Mesendoderm (in vitro differentiated cells): ENCODE results near the gene FRS2.

Experiments
- DNase-seq: peaks from one replicate; pipeline ENCODE4 v3.0.0; 2013
- H2AK5ac ChIP-seq: 2 replicates; pipeline ENCODE4 v1.6.1; 2013; ENCODE audit warnings: low read length, inconsistent platforms
- H2BK120ac ChIP-seq: 2 replicates; pipeline ENCODE4 v1.6.1; 2013; ENCODE audit warnings: low read depth, mild to moderate bottlenecking, low read length, moderate library complexity, mixed read lengths
- H2BK15ac ChIP-seq: replicated peaks from 2 replicates; pipeline ENCODE4 v1.6.1; 2013; ENCODE audit warnings: low read depth, mild to moderate bottlenecking, moderate library complexity
- H2BK5ac ChIP-seq: 2 replicates; pipeline ENCODE4 v1.6.1; 2013; ENCODE audit warnings: low read length, inconsistent platforms
- H3K18ac ChIP-seq: 2 replicates; pipeline ENCODE4 v1.6.1; 2013; ENCODE audit warnings: mild to moderate bottlenecking, low read length, mixed read lengths
- H3K23ac ChIP-seq: one replicate; pipeline ENCODE4 v1.6.1; 2013; ENCODE audit warnings: low read length
- H3K27ac ChIP-seq: 2 replicates; pipeline ENCODE4 v1.5.1; 2013; ENCODE audit warnings: low read depth, mild to moderate bottlenecking, inconsistent platforms, low read length, moderate library complexity
- H3K27me3 ChIP-seq: 2 replicates; pipeline ENCODE4 v1.6.1; 2013; ENCODE audit warnings: low read length, control low read depth, mild to moderate bottlenecking, inconsistent platforms; ENCODE audit not compliant: insufficient read depth, poor library complexity
- H3K36me3 ChIP-seq: 2 replicates; pipeline ENCODE4 v1.6.1; 2013; ENCODE audit warnings: low read length, inconsistent platforms; ENCODE audit not compliant: control insufficient read depth, insufficient read depth
- H3K4ac ChIP-seq: one replicate; pipeline ENCODE4 v1.6.1; 2013; ENCODE audit warnings: low read depth, mild to moderate bottlenecking, low read length, moderate library complexity
- H3K4me1 ChIP-seq: 2 replicates; pipeline ENCODE4 v1.6.1; 2013; ENCODE audit warnings: low read depth, low read length, inconsistent platforms; ENCODE audit not compliant: control insufficient read depth
- H3K4me2 ChIP-seq: 2 replicates; pipeline ENCODE4 v1.6.1; 2013; ENCODE audit warnings: low read length
- H3K4me3 ChIP-seq: 2 replicates; pipeline ENCODE4 v1.5.1; 2013; ENCODE audit warnings: mild to moderate bottlenecking, low read length
- H3K56ac ChIP-seq: one replicate; pipeline ENCODE4 v1.6.1; 2013; ENCODE audit warnings: low read length
- H3K79me1 ChIP-seq: 2 replicates; pipeline ENCODE4 v1.6.1; 2013; ENCODE audit warnings: low read length, inconsistent platforms
- H3K79me2 ChIP-seq: 2 replicates; pipeline ENCODE4 v1.6.1; 2013; ENCODE audit warnings: mild to moderate bottlenecking, low read length; ENCODE audit not compliant: control insufficient read depth, insufficient read depth
- H3K9ac ChIP-seq: 2 replicates; pipeline ENCODE4 v1.6.1; 2013; ENCODE audit warnings: low read length, inconsistent platforms
- H4K5ac ChIP-seq: one replicate; pipeline ENCODE4 v1.6.1; 2013; ENCODE audit warnings: low read length
- H4K8ac ChIP-seq: one replicate; pipeline ENCODE4 v1.6.1; 2013; ENCODE audit warnings: low read depth, mild to moderate bottlenecking, control low read depth, low read length, moderate library complexity
- WGBS: extraction: QIAGEN DNeasy Blood & Tissue Kit; methylation state at CpG from one replicate; pipeline ENCODE4 v1.1.7; 2013; ENCODE audit warnings: low lambda C conversion rate, missing lambda C conversion rate; ENCODE audit not compliant: insufficient coverage; ENCODE audit errors: extremely low coverage; 5-methylcytosine and 5-hydroxymethylcytosine counted together

The FRS2 gene

GRCh38 chr12:69545081-69545480 lies 74.9 kb downstream of the FRS2 start:
- Histone ChIP-seq H2BK120ac (no peak overlapping the region), H3K4me3 (no peak overlapping the region), H3K79me1 (peaks cover 2% of the 10 kb centered on the region), H2BK15ac (no peak overlapping the region), H2BK5ac (no peak overlapping the region), H3K4ac (no peak overlapping the region), H3K56ac (no peak overlapping the region), H3K23ac (no peak overlapping the region), H3K4me1 (no peaks in the 10 kb centered on the region), H3K9ac (no peak overlapping the region), H3K4me2 (no peak overlapping the region), H3K27me3 (no peaks in the 10 kb centered on the region), H3K18ac (no peak overlapping the region), H4K8ac (no peak overlapping the region), H4K5ac (no peak overlapping the region), H2AK5ac (no peak overlapping the region), H3K27ac (no peak overlapping the region), H3K36me3 (no peaks in the 10 kb centered on the region), H3K79me2 (no peaks in the 10 kb centered on the region)
- no CpG with 5 or more reads among the region's 1 CpG for WGBS
- no peak for DNase-seq

DNA sequence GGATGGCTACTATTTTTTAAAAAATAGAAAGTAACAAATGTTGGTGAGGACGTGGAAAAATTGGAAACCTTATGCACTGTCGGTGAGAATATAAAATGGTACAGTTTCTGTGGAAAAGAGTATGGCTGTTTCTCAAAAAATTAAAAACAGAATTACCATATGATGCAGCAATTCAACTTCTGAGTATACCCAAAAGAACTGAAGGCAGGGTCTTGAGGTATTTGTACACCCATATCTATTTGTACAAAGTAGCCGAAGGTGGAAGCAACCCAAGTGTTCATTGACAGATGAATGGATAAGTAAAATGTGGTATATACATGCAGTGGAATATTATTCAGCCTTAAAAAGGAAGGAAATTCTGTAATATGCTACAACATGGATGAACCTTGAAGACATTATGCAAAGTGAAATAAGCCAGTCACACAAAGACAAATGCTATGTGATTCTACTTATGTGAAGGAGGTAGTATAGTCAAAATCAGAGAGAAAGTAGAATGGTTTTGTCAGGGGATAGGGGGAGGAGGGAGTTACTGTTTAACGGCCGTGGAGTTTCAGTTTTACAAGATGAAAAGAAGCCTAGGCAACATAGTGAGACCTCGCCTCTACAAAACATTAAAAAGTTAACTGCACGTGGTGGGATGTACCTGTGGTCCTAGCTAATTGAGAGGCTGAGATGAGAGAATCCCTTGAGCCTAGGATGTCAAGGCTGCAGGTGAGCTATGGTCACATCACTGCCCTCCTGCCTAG lies 76.7 kb downstream of the FRS2 start:
- no peak overlapping the region for H3K18ac ChIP-seq
- no peak overlapping the region for H4K5ac ChIP-seq
- H3K4ac ChIP-seq: no peak overlapping the region
- no peaks in the 10 kb centered on the region for H3K79me2 ChIP-seq
- no peak for DNase-seq
- no peak overlapping the region for H2BK120ac ChIP-seq
- H2BK5ac ChIP-seq: no peak overlapping the region
- no peak overlapping the region for H2AK5ac ChIP-seq
- no peak overlapping the region for H3K4me3 ChIP-seq
- no peak overlapping the region for H3K9ac ChIP-seq
- WGBS: no CpG with 5 or more reads among the region's 7 CpGs
- no peak overlapping the region for H2BK15ac ChIP-seq
- no peak overlapping the region for H3K23ac ChIP-seq
- no peak overlapping the region for H3K27ac ChIP-seq
- H3K4me2 ChIP-seq: no peak overlapping the region
- H3K56ac ChIP-seq: no peak overlapping the region
- H4K8ac ChIP-seq: no peak overlapping the region
- no peaks in the 10 kb centered on the region for H3K4me1 ChIP-seq
- no peaks in the 10 kb centered on the region for H3K36me3 ChIP-seq
- peaks cover 2% of the 10 kb centered on the region for H3K79me1 ChIP-seq
- H3K27me3 ChIP-seq: no peaks in the 10 kb centered on the region

DNA sequence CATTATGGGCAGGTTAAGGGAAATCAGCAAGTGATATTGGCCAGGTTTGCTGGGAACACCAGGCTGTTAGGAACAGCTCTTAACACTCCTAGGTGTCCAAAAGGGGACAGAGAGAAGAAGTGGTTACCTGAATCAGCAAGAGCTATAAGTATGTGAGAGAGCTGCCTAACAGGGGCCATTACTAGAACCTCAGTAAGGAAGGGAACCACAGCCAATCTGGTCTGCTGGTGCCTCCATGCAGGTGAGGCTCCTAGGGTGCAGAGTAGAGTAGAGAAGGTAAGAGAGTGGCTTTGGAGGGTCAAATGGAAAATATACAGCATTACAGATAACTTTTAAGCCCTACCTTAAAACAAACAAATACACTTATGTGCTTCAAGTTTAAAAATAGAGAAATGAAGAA lies 78.5 kb downstream of the FRS2 start:
- Histone ChIP-seq H3K27me3 (no peaks in the 10 kb centered on the region), H4K5ac (no peak overlapping the region), H3K36me3 (no peaks in the 10 kb centered on the region), H3K4me3 (no peak overlapping the region), H2AK5ac (no peak overlapping the region), H3K56ac (no peak overlapping the region), H2BK120ac (no peak overlapping the region), H3K79me1 (peaks cover 2% of the 10 kb centered on the region), H3K18ac (no peak overlapping the region), H2BK5ac (no peak overlapping the region), H3K4me2 (no peak overlapping the region), H3K27ac (no peak overlapping the region), H3K23ac (no peak overlapping the region), H3K4ac (no peak overlapping the region), H3K4me1 (no peaks in the 10 kb centered on the region), H3K79me2 (no peaks in the 10 kb centered on the region), H4K8ac (no peak overlapping the region), H3K9ac (no peak overlapping the region), H2BK15ac (no peak overlapping the region)
- DNase-seq: no peak

- Histone ChIP-seq H2BK120ac (no peak overlapping the region), H3K27ac (no peak overlapping the region), H3K4ac (no peak overlapping the region), H4K5ac (no peak overlapping the region), H2BK5ac (no peak overlapping the region), H2AK5ac (no peak overlapping the region), H3K18ac (no peak overlapping the region), H3K36me3 (no peaks in the 10 kb centered on the region), H3K4me2 (no peak overlapping the region), H3K4me3 (no peak overlapping the region), H2BK15ac (no peak overlapping the region), H3K23ac (no peak overlapping the region), H3K56ac (no peak overlapping the region), H4K8ac (no peak overlapping the region), H3K79me1 (peaks cover 2% of the 10 kb centered on the region), H3K4me1 (no peaks in the 10 kb centered on the region), H3K79me2 (no peaks in the 10 kb centered on the region), H3K9ac (no peak overlapping the region), H3K27me3 (no peaks in the 10 kb centered on the region)
- no CpG with 5 or more reads among the region's 8 CpGs for WGBS
- no peak for DNase-seq
Observed at GRCh38 chr12:69550569-69551350, 80.6 kb downstream of the FRS2 start.

- H3K9ac ChIP-seq: no peak overlapping the region
- H2BK15ac ChIP-seq: no peak overlapping the region
- no peak overlapping the region for H2BK5ac ChIP-seq
- no peak overlapping the region for H3K56ac ChIP-seq
- no peaks in the 10 kb centered on the region for H3K36me3 ChIP-seq
- no peak for DNase-seq
- H3K27ac ChIP-seq: no peak overlapping the region
- no peak overlapping the region for H4K8ac ChIP-seq
- H2BK120ac ChIP-seq: no peak overlapping the region
- H3K4me2 ChIP-seq: no peak overlapping the region
- H3K79me2 ChIP-seq: no peaks in the 10 kb centered on the region
- no peak overlapping the region for H3K23ac ChIP-seq
- no peak overlapping the region for H3K18ac ChIP-seq
- H3K79me1 ChIP-seq: no peaks in the 10 kb centered on the region
- WGBS: no CpG with 5 or more reads among the region's 2 CpGs
- no peaks in the 10 kb centered on the region for H3K27me3 ChIP-seq
- no peak overlapping the region for H3K4me3 ChIP-seq
- H2AK5ac ChIP-seq: no peak overlapping the region
- no peaks in the 10 kb centered on the region for H3K4me1 ChIP-seq
- no peak overlapping the region for H3K4ac ChIP-seq
- no peak overlapping the region for H4K5ac ChIP-seq
Observed at GRCh38 chr12:69553628-69554248, 83.5 kb downstream of the FRS2 start.
